HG02970 (cell line): Measurements from ENCODE around the gene OR2T5.
"Not testable (repeated sequence)": the region's sequence is repeated elsewhere in the genome, so short reads cannot be mapped to it uniquely, and the experiment has no call there.

ENCODE experiments used
- ATAC-seq: cut with Tn5 transposase; IDR thresholded peaks from one replicate; pipeline ENCODE4 v1.9.1; 2021; ENCODE audit warnings: mild to moderate bottlenecking, moderate library complexity, moderate number of reproducible peaks; ENCODE audit not compliant: unreplicated experiment, low FRiP score

OR2T5 gene

GRCh38 chr1:248488289-248488688 is at the start of gene OR2T5:
Gene OR2T5, plus strand, starts transcription at chr1:248488589. Its CDS starts 0 bp downstream, at chr1:248488589.
- ATAC-seq, result not testable (repeated sequence)

DNA sequence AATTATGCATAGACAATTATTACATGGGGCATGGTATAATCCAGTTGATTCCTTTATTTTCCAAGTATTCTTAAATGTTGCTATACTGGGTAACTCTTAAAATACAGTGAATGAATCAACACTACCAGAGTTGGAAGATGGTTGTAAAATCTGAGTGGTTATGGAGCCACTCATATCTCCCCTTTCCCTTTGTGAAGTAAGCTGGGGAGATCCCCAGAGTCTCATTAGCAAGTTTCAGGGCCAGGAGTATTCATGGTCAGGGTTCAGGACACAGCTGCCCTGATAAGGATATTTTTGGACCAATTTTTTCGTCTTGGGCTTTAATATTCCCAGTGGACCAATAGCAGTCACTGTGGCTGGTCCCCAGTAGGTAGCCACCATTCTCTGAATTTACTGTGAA is 49.7 kb upstream of the OR2T5 start:
- not testable (repeated sequence) for ATAC-seq

GRCh38 chr1:248439283-248439682 is 49.1 kb upstream of the OR2T5 start:
- ATAC-seq, result not testable (repeated sequence)

DNA sequence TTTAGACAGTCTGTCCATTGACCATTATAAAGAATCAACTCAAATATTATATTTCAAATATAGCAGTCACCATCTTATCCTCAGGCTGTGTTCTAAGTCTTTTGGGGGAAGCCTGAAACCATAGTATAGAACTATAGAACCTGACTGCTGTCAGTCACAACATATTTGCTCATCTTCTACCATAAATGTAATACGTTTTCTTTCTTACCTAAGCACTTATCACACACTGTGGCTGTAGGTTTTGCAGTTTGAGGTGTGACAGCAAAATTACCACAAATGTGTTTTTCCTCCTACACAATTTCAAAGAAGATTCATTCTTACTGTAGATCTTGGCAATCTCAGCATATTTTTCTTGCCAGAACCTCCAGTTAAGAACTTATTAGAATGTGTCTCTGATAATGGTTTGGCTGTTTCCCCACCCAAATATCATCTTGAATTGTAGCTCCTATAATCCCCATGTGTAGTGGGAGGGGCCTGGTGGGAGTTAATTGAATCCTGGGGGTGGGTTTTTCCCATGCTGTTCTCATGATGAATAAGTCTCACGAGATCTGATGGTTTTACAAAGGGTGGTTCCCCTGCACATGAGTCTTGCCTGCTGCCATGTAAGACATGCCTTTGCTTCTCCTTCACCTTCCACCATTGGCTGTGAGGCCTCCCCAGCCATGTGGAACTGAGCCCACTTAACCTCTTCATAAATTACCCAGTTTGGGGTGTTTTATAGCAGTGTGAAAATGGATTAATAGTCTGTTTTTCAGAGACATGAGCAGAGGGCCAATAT is 45.7 kb upstream of the OR2T5 start:
- ATAC-seq, result not testable (repeated sequence)

GRCh38 chr1:248444603-248445002 is 43.8 kb upstream of the OR2T5 start:
- not testable (repeated sequence) for ATAC-seq

DNA sequence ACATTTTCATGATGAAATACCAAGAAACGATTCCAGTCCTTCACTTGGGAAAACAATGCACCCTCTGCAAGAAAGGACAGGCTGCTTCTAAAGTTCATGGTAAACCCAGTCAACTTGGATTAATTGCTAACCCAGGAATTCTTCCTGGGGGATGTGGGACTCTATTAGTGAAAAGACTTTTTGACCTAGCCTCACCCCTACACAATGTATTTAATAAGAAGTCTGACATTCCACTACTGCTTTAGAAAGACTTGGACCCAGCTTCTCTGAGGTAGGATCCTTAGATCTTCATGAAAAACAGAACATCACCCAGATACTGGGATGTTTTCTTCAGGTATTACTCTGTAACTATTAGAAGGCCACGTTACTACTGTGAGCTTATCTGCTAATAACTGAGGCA is 43.0 kb upstream of the OR2T5 start, which contains the start of gene OR2T2:
Gene OR2T2 (plus strand): TSS at position 239 of the 400 bp plus-strand sequence. CDS start 7,161 bp downstream, outside the sequence.
- not testable (repeated sequence) for ATAC-seq

- peak; percentile 44 for ATAC-seq
Observed at GRCh38 chr1:248448409-248449074, 39.8 kb upstream of the OR2T5 start.

GRCh38 chr1:248449821-248450465 is 38.4 kb upstream of the OR2T5 start:
- ATAC-seq, result not testable (repeated sequence)

DNA sequence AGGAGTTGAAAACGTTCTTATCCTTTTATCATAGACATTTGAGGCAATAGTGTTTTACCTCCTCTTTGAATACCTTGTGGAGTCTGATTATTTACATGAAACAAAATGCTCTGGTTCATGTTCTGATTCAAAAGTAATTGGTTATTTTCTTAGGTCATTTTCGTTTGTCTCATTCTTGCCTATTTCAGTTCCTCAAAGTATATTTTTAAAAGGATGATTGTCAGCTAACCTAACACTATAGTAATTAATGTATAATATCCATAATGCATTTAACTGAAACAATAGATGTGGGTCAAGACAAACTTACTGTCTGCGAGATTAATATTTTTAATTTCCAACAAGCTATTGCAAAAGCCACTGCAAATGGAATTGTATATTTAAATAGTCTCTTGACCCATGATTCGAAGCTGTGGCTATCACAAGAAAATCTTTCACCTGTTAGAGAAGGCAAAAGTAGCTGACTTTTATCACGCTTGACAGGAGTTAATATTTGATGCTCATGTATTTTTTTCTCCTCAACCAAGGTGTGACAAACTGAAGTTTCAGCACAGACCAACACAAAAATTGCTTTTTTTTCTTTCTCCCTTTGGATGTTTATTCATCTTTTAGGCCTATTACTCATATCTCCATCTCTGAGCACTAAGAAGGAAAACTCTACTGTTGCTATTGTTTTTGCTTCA is 37.8 kb upstream of the OR2T5 start:
- ATAC-seq, result peak; percentile 65

DNA sequence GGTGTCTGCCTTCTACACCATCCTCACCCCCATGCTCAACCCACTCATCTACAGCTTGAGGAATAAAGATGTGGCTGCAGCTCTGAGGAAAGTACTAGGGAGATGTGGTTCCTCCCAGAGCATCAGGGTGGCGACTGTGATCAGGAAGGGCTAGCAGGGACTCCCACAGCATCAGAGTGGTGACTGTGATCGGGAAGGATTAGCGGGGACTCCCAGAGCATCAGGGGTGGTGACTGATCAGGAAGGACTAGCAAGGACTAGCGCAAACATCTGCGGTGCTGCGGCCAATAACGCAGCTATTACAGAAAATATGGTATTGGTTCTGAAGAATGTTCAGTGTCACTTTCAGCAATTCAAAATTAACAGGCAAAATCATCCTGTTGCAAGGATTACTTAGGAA is 34.8 kb upstream of the OR2T5 start:
- not testable (repeated sequence) for ATAC-seq

DNA sequence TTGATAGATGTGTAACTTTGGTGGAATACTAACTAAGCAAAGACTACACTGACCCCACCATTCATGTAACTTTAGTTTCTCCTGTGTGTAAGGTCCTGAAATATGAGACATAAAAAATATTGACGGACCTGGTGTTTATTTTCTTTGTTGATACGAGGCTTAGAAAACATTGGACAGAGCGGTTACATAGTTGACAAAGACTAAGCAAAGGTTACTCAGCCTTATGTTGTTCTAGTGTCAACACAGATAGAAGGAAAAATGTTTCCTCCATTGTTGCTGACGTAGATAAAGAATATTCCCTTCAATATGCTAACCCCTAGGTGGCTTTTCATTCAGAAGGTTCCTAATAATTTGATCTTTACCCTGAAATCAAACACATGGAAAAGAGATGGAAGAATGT is 33.3 kb upstream of the OR2T5 start:
- ATAC-seq, result not testable (repeated sequence)

DNA sequence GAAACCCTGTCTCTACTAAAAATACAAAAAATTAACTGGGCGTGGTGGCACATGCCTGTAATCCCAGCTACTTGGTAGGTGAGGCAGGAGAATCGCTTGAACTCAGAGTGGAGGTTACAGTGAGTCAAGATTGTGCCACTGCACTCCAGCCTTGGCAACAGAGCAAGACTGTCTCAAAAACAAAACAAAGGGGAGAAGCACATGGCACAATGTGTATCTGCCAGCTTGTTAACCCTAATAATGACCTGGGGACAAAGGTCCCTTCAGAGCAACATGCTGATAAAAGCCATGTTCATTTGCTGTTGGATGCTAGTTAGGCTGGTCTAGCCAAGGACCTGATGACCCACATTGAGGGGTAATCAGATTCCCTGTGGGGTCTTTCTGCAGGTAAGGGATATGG is 31.8 kb upstream of the OR2T5 start:
- ATAC-seq, result not testable (repeated sequence)

- not testable (repeated sequence) for ATAC-seq
Observed at GRCh38 chr1:248459117-248459516, 29.3 kb upstream of the OR2T5 start.

DNA sequence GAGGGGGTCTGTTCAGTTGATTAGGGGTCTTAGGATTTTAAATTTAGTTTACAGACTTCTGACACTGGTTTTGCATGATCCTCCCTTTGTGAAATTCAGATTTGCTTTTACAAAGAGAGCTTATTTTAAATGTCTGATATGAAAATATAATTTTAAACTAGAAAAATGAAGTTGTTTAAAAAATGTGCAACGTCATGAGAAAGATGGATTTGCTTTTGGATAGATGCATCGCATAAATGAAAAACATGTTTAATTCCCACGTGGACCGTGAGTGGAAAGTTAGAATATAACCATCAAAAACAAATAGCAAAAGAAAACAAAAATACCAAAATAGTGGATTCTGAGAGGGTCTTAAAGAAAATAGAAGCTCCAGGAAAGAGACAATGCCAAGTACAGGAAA is 17.2 kb upstream of the OR2T5 start:
- no peak for ATAC-seq

- ATAC-seq, result not testable (repeated sequence)
Observed at GRCh38 chr1:248472111-248472510, 16.3 kb upstream of the OR2T5 start.

GRCh38 chr1:248473051-248473450 is 15.3 kb upstream of the OR2T5 start, which contains the start of gene OR2T3:
Gene OR2T3, plus strand, starts transcription at chr1:248473351. Its CDS starts 0 bp downstream, at chr1:248473351.
- ATAC-seq, result not testable (repeated sequence)

GRCh38 chr1:248475660-248476059 is 12.7 kb upstream of the OR2T5 start:
- ATAC-seq, result peak; percentile 43

DNA sequence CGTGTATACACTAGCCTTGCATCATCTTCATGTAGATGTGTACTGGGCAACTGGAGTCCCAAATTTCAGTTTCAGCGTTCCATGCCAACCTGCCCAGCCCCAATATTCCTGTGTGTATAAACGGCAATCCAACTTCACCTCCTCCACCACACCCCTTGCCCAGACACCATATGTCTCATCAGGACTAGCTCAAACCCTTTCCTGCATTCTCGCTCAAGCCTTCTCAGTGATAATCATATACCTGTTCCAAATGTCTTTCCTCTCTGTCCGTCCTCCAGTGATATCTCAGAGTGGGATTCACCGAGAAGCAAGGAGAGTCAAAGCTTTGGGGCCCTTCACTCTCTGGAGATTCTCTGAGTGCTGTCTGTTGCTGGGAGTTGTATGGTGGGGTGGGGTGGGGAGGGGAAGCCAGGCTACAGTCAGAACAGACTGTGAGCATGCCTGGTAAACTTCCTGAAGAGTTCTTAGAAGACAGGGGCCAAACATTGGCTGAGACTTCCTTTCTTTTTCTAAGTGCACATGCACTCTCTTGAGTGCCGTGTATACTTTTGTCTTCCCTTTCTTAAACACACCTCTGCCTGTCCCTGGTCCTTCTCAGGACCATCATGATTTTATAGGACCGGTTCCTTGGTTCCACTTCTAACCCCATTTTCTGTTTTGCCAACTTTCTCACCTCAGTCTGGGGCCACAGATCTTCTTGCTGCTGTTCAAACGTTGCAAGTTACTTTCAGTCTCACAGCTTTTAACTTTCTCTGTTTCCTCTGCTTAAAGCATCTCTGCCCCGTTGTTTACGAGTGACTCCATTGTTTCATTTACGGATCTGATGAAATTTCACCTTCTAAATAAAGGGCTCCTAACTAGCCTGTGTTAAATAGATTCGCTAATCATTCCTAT is 6.5 kb upstream of the OR2T5 start:
- ATAC-seq, result peak; percentile 82

GRCh38 chr1:248496661-248497060 is 8.3 kb downstream of the OR2T5 start:
- not testable (repeated sequence) for ATAC-seq
